Activated naive CD4-positive, alpha-beta T cell treated with anti-CD3 and anti-CD28 coated beads, Interleukin-2, amount 50 U/mL, for 24 hours (primary cell): Measurements from ENCODE around the gene LIN9.
"Not testable (repeated sequence)": the region's sequence is repeated elsewhere in the genome, so short reads cannot be mapped to it uniquely, and the experiment has no call there.

ENCODE experiments used
- H3K27ac Mint-ChIP-seq: one replicate; pipeline ENCODE4 v1.8.0; 2021; ENCODE audit warnings: mild to moderate bottlenecking, mixed read lengths
- H3K27me3 Mint-ChIP-seq: one replicate; pipeline ENCODE4 v1.8.0; 2021; ENCODE audit warnings: mixed read lengths
- H3K36me3 Mint-ChIP-seq: one replicate; pipeline ENCODE4 v1.8.0; 2021; ENCODE audit warnings: mixed read lengths
- H3K4me1 Mint-ChIP-seq: one replicate; pipeline ENCODE4 v1.8.0; 2021; ENCODE audit warnings: mixed read lengths
- H3K4me3 Mint-ChIP-seq: one replicate; pipeline ENCODE4 v1.8.0; 2021; ENCODE audit warnings: mild to moderate bottlenecking, mixed read lengths
- H3K9me3 Mint-ChIP-seq: one replicate; pipeline ENCODE4 v1.8.0; 2021; ENCODE audit warnings: mixed read lengths

LIN9 gene

GRCh38 chr1:226220473-226221189 is 88.3 kb downstream of the LIN9 start:
- Mint-ChIP-seq H3K4me1 (peaks cover 6% of the 10 kb centered on the region), H3K27me3 (peaks cover 18% of the 10 kb centered on the region), H3K4me3 (no peak overlapping the region), H3K9me3 (no peaks in the 10 kb centered on the region), H3K27ac (no peak overlapping the region), H3K36me3 (no peaks in the 10 kb centered on the region)

- Mint-ChIP-seq H3K4me1 (no peaks in the 10 kb centered on the region), H3K27ac (no peak overlapping the region), H3K36me3 (no peaks in the 10 kb centered on the region), H3K27me3 (peaks cover 6% of the 10 kb centered on the region), H3K9me3 (no peaks in the 10 kb centered on the region), H3K4me3 (no peak overlapping the region)
These were observed 91.7 kb downstream of the LIN9 start for GRCh38 chr1:226217273-226217672.

- H3K27me3 Mint-ChIP-seq = peaks cover 3% of the 10 kb centered on the region
- no peaks in the 10 kb centered on the region for H3K36me3 Mint-ChIP-seq
- H3K4me1 Mint-ChIP-seq = no peaks in the 10 kb centered on the region
- no peak overlapping the region for H3K27ac Mint-ChIP-seq
- H3K4me3 Mint-ChIP-seq = no peak overlapping the region
- no peaks in the 10 kb centered on the region for H3K9me3 Mint-ChIP-seq
These were observed 92.9 kb downstream of the LIN9 start for GRCh38 chr1:226216056-226216455.

GRCh38 chr1:226215239-226215638 is 93.7 kb downstream of the LIN9 start:
- H3K4me1 Mint-ChIP-seq = no peaks in the 10 kb centered on the region
- peaks cover 3% of the 10 kb centered on the region for H3K27me3 Mint-ChIP-seq
- H3K4me3 Mint-ChIP-seq = no peak overlapping the region
- no peak overlapping the region for H3K27ac Mint-ChIP-seq
- H3K36me3 Mint-ChIP-seq = no peaks in the 10 kb centered on the region
- H3K9me3 Mint-ChIP-seq = no peaks in the 10 kb centered on the region

- no peaks in the 10 kb centered on the region for H3K4me1 Mint-ChIP-seq
- H3K27ac Mint-ChIP-seq = no peak overlapping the region
- H3K9me3 Mint-ChIP-seq = no peaks in the 10 kb centered on the region
- H3K36me3 Mint-ChIP-seq = no peaks in the 10 kb centered on the region
- H3K4me3 Mint-ChIP-seq = no peak overlapping the region
- no peaks in the 10 kb centered on the region for H3K27me3 Mint-ChIP-seq
These were observed 96.4 kb downstream of the LIN9 start for GRCh38 chr1:226212545-226212944.

- H3K36me3 Mint-ChIP-seq = no peaks in the 10 kb centered on the region
- no peaks in the 10 kb centered on the region for H3K9me3 Mint-ChIP-seq
- H3K4me1 Mint-ChIP-seq = no peaks in the 10 kb centered on the region
- H3K27ac Mint-ChIP-seq = no peak overlapping the region
- no peak overlapping the region for H3K4me3 Mint-ChIP-seq
- no peaks in the 10 kb centered on the region for H3K27me3 Mint-ChIP-seq
These were observed 97.7 kb downstream of the LIN9 start for GRCh38 chr1:226211181-226211821.

GRCh38 chr1:226210571-226211176 is 98.3 kb downstream of the LIN9 start:
- Mint-ChIP-seq H3K9me3 (no peaks in the 10 kb centered on the region), H3K27me3 (no peaks in the 10 kb centered on the region), H3K27ac (no peak overlapping the region), H3K36me3 (no peaks in the 10 kb centered on the region), H3K4me1 (no peaks in the 10 kb centered on the region), H3K4me3 (no peak overlapping the region)

- no peak overlapping the region for H3K4me3 Mint-ChIP-seq
- H3K27ac Mint-ChIP-seq = no peak overlapping the region
- H3K4me1 Mint-ChIP-seq = no peaks in the 10 kb centered on the region
- H3K9me3 Mint-ChIP-seq = no peaks in the 10 kb centered on the region
- no peaks in the 10 kb centered on the region for H3K27me3 Mint-ChIP-seq
- H3K36me3 Mint-ChIP-seq = no peaks in the 10 kb centered on the region
These were observed 99.5 kb downstream of the LIN9 start for GRCh38 chr1:226209307-226210059.

- no peaks in the 10 kb centered on the region for H3K9me3 Mint-ChIP-seq
- no peaks in the 10 kb centered on the region for H3K27me3 Mint-ChIP-seq
- no peaks in the 10 kb centered on the region for H3K36me3 Mint-ChIP-seq
- no peak overlapping the region for H3K27ac Mint-ChIP-seq
- no peak overlapping the region for H3K4me3 Mint-ChIP-seq
- no peaks in the 10 kb centered on the region for H3K4me1 Mint-ChIP-seq
These were observed 101.9 kb downstream of the LIN9 start for GRCh38 chr1:226207048-226207447.

- Mint-ChIP-seq H3K4me1 (no peaks in the 10 kb centered on the region), H3K27ac (no peak overlapping the region), H3K36me3 (no peaks in the 10 kb centered on the region), H3K27me3 (no peaks in the 10 kb centered on the region), H3K9me3 (no peaks in the 10 kb centered on the region), H3K4me3 (no peak overlapping the region)
These were observed 104.8 kb downstream of the LIN9 start for GRCh38 chr1:226204198-226204597.

- H3K36me3 Mint-ChIP-seq = no peaks in the 10 kb centered on the region
- no peak overlapping the region for H3K27ac Mint-ChIP-seq
- no peaks in the 10 kb centered on the region for H3K9me3 Mint-ChIP-seq
These were observed 105.3 kb downstream of the LIN9 start for GRCh38 chr1:226203655-226204054.

GRCh38 chr1:226203240-226203639 is 105.7 kb downstream of the LIN9 start:
- Mint-ChIP-seq H3K9me3 (no peaks in the 10 kb centered on the region), H3K27ac (no peak overlapping the region), H3K36me3 (no peaks in the 10 kb centered on the region), H3K4me1 (no peaks in the 10 kb centered on the region), H3K27me3 (no peaks in the 10 kb centered on the region), H3K4me3 (no peak overlapping the region)

More at GRCh38 chr1:226203655-226204054, 105.3 kb downstream of the LIN9 start:
- Mint-ChIP-seq H3K4me1 (no peaks in the 10 kb centered on the region), H3K27me3 (no peaks in the 10 kb centered on the region), H3K4me3 (no peak overlapping the region)

GRCh38 chr1:226202666-226203065 is 106.3 kb downstream of the LIN9 start:
- not testable (repeated sequence) for H3K4me1 Mint-ChIP-seq, H3K27ac Mint-ChIP-seq, H3K27me3 Mint-ChIP-seq, H3K36me3 Mint-ChIP-seq, H3K9me3 Mint-ChIP-seq, H3K4me3 Mint-ChIP-seq

- Mint-ChIP-seq H3K36me3 (no peaks in the 10 kb centered on the region), H3K4me3 (no peak overlapping the region), H3K27ac (no peak overlapping the region), H3K9me3 (no peaks in the 10 kb centered on the region), H3K4me1 (no peaks in the 10 kb centered on the region), H3K27me3 (no peaks in the 10 kb centered on the region)
These were observed 106.7 kb downstream of the LIN9 start for GRCh38 chr1:226202246-226202645.

- H3K4me3 Mint-ChIP-seq = no peak overlapping the region
- H3K27ac Mint-ChIP-seq = no peak overlapping the region
- no peaks in the 10 kb centered on the region for H3K4me1 Mint-ChIP-seq
- peaks cover 2% of the 10 kb centered on the region for H3K27me3 Mint-ChIP-seq
- no peaks in the 10 kb centered on the region for H3K9me3 Mint-ChIP-seq
- no peaks in the 10 kb centered on the region for H3K36me3 Mint-ChIP-seq
These were observed 107.9 kb downstream of the LIN9 start for GRCh38 chr1:226201029-226201593.
